ENCODE data around the gene MYH1. TPM values are rescaled to one million over a fixed set of nuclear protein-coding genes. Genes with fewer than 3 reads are reported as not detected.

Gene MYH1
- polyA plus RNA-seq, 1 donor (not counting 4 experiments of a cell fraction or from before 2014, with no cell fraction given), result not detected

DNA sequence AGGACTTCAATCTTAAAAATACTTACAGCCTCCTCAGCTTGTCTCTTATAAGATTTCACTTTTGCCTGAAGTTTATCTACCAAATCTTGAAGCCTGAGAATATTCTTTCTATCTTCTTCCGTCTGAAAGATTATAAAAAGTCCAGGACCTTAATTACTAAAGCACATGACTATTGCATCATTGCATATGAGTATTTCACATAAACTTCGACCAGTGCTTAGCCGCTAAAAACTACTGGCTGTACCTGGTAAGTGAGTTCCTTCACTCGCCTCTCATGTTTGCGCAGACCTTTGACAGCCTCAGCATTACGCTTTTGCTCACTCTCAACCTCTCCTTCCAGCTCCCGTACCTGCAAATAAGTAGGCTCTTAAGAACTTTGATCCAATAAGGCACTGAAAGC is 4.7 kb upstream of the MYH1 start:
- no peaks in the 10 kb centered on the region for H3K79me2 ChIP-seq (ENCODE audit: control insufficient read depth, insufficient read depth, low read length)
- no peak overlapping the region for H2AFZ ChIP-seq (ENCODE audit: control insufficient read depth, low read length)
- DNase-seq (ENCODE audit: low read depth, low spot score) (no peak), FAIRE-seq (no peak)
- no peaks in the 10 kb centered on the region for H3K9me1 ChIP-seq (ENCODE audit: control insufficient read depth, extremely low read depth, insufficient read depth, low read length)
- H4K20me1 ChIP-seq (ENCODE audit: control insufficient read depth, extremely low read depth, insufficient read depth, low read length), result no peaks in the 10 kb centered on the region
- TF ChIP-seq EZH2 (IDR thresholded peaks at IDR 0.05; ENCODE audit: low read length), result no peak
- TF ChIP-seq, protein P1, sequence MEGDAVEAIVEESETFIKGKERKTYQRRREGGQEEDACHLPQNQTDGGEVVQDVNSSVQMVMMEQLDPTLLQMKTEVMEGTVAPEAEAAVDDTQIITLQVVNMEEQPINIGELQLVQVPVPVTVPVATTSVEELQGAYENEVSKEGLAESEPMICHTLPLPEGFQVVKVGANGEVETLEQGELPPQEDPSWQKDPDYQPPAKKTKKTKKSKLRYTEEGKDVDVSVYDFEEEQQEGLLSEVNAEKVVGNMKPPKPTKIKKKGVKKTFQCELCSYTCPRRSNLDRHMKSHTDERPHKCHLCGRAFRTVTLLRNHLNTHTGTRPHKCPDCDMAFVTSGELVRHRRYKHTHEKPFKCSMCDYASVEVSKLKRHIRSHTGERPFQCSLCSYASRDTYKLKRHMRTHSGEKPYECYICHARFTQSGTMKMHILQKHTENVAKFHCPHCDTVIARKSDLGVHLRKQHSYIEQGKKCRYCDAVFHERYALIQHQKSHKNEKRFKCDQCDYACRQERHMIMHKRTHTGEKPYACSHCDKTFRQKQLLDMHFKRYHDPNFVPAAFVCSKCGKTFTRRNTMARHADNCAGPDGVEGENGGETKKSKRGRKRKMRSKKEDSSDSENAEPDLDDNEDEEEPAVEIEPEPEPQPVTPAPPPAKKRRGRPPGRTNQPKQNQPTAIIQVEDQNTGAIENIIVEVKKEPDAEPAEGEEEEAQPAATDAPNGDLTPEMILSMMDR (optimal IDR thresholded peaks at IDR 0.05 in 1 of 3, IDR thresholded peaks at IDR 0.05 in 1 of 3, conservative IDR thresholded peaks at IDR 0.05 in 1 of 3; ENCODE audit: extremely low read depth in 1 of 3, insufficient read depth in 2 of 3, low read length in 3 of 3), result no peak
- H3K27me3 ChIP-seq (ENCODE audit: control insufficient read depth, extremely low read depth, insufficient read depth, low read length), result no peaks in the 10 kb centered on the region
- H3K4me3 ChIP-seq (ENCODE audit: control insufficient read depth in 2 of 3, extremely low read depth in 1 of 3, insufficient read depth in 2 of 3, low read depth in 1 of 3, low read length in 3 of 3), result no peak overlapping the region
- no peaks in the 10 kb centered on the region for H3K36me3 ChIP-seq (ENCODE audit: control insufficient read depth in 2 of 2, extremely low read depth in 1 of 2, insufficient read depth in 2 of 2, low read length in 2 of 2)
- H3K9ac ChIP-seq (ENCODE audit: control insufficient read depth, extremely low read depth, insufficient read depth, low read length), result no peak overlapping the region
- dilution Hi-C loops (cut with MboI; ENCODE audit: extremely low pct_ligation_motif_present, low sequenced_read_pairs), result no loop called here
- H3K9me3 ChIP-seq (ENCODE audit: control insufficient read depth, low read depth, low read length), result no peaks in the 10 kb centered on the region
- H3K4me1 ChIP-seq (ENCODE audit: control insufficient read depth, extremely low read depth, insufficient read depth, low read length), result no peaks in the 10 kb centered on the region
- no peak overlapping the region for H3K4me2 ChIP-seq (ENCODE audit: control insufficient read depth, extremely low read depth, insufficient read depth, low read depth, low read length)
- H3K27ac ChIP-seq (ENCODE audit: control insufficient read depth, insufficient read depth, low read length), result no peak overlapping the region

- no peaks in the 10 kb centered on the region for H3K4me1 ChIP-seq (ENCODE audit: control insufficient read depth, extremely low read depth, insufficient read depth, low read length)
- DNase-seq (ENCODE audit: low read depth, low spot score), result no peak
- no peak overlapping the region for H2AFZ ChIP-seq (ENCODE audit: control insufficient read depth, low read length)
- H3K9me3 ChIP-seq (ENCODE audit: control insufficient read depth, low read depth, low read length), result no peaks in the 10 kb centered on the region
- no peaks in the 10 kb centered on the region for H3K79me2 ChIP-seq (ENCODE audit: control insufficient read depth, insufficient read depth, low read length)
- H3K9ac ChIP-seq (ENCODE audit: control insufficient read depth, extremely low read depth, insufficient read depth, low read length), result no peak overlapping the region
- H4K20me1 ChIP-seq (ENCODE audit: control insufficient read depth, extremely low read depth, insufficient read depth, low read length), result no peaks in the 10 kb centered on the region
- no peaks in the 10 kb centered on the region for H3K9me1 ChIP-seq (ENCODE audit: control insufficient read depth, extremely low read depth, insufficient read depth, low read length)
- dilution Hi-C loops (cut with MboI; ENCODE audit: extremely low pct_ligation_motif_present, low sequenced_read_pairs), result no loop called here
- no peak overlapping the region for H3K4me2 ChIP-seq (ENCODE audit: control insufficient read depth, extremely low read depth, insufficient read depth, low read depth, low read length)
- H3K27ac ChIP-seq (ENCODE audit: control insufficient read depth, insufficient read depth, low read length), result no peak overlapping the region
- H3K27me3 ChIP-seq (ENCODE audit: control insufficient read depth, extremely low read depth, insufficient read depth, low read length), result no peaks in the 10 kb centered on the region
- no peak overlapping the region for H3K4me3 ChIP-seq (ENCODE audit: control insufficient read depth in 2 of 3, extremely low read depth in 1 of 3, insufficient read depth in 2 of 3, low read depth in 1 of 3, low read length in 3 of 3)
- H3K36me3 ChIP-seq (ENCODE audit: control insufficient read depth in 2 of 2, extremely low read depth in 1 of 2, insufficient read depth in 2 of 2, low read length in 2 of 2), result no peaks in the 10 kb centered on the region
- no peak for TF ChIP-seq EZH2 (IDR thresholded peaks at IDR 0.05; ENCODE audit: low read length)
- TF ChIP-seq, protein P1 (optimal IDR thresholded peaks at IDR 0.05 in 1 of 3, IDR thresholded peaks at IDR 0.05 in 1 of 3, conservative IDR thresholded peaks at IDR 0.05 in 1 of 3; ENCODE audit: extremely low read depth in 1 of 3, insufficient read depth in 2 of 3, low read length in 3 of 3), result no peak
- no peak for FAIRE-seq
Measured at GRCh38 chr17:10521949-10522348, 3.6 kb upstream of the MYH1 start.
